Glutamatergic neuron (in vitro differentiated cells): ENCODE measurements around the gene KRT6B. TPM values are rescaled to one million over a fixed set of nuclear protein-coding genes. Genes with fewer than 3 reads are reported as not detected.

Source experiments
- DNase-seq: peaks from one replicate; pipeline ENCODE4 v3.0.0; 2022
- H3K27ac Mint-ChIP-seq: one replicate; pipeline ENCODE4 v1.8.0; 2020; ENCODE audit warnings: mild to moderate bottlenecking, mixed read lengths, inconsistent platforms; ENCODE audit not compliant: unreplicated experiment
- H3K27me3 Mint-ChIP-seq: one replicate; pipeline ENCODE4 v1.8.0; 2020; ENCODE audit warnings: mild to moderate bottlenecking, moderate library complexity, mixed read lengths, inconsistent platforms; ENCODE audit not compliant: unreplicated experiment
- H3K36me3 Mint-ChIP-seq: one replicate; pipeline ENCODE4 v1.8.0; 2020; ENCODE audit warnings: mild to moderate bottlenecking, mixed read lengths, inconsistent platforms; ENCODE audit not compliant: unreplicated experiment
- H3K4me1 Mint-ChIP-seq: one replicate; pipeline ENCODE4 v1.8.0; 2020; ENCODE audit warnings: mild to moderate bottlenecking, low read depth, mixed read lengths, inconsistent platforms; ENCODE audit not compliant: unreplicated experiment
- H3K4me3 Mint-ChIP-seq: one replicate; pipeline ENCODE4 v1.8.0; 2020; ENCODE audit warnings: mild to moderate bottlenecking, mixed read lengths, inconsistent platforms; ENCODE audit not compliant: unreplicated experiment
- H3K9me3 Mint-ChIP-seq: one replicate; pipeline ENCODE4 v1.8.0; 2020; ENCODE audit warnings: mild to moderate bottlenecking, moderate library complexity, mixed read lengths, inconsistent platforms; ENCODE audit not compliant: unreplicated experiment
- total RNA-seq: library from RNA; stranded (reverse); fragmentation: NEBNext Ultra II Directional; extraction: Animal tissue kit (Norgen Biotek cat#: 25700); gene quantifications from one replicate; pipeline ENCODE4 v1.2.1, GENCODE V29; 2021; ENCODE audit not compliant: unreplicated experiment
- TF ChIP-seq, protein P1 (sequence below): fragments of 200-600 bp; sonication (generic); IDR thresholded peaks from one replicate; pipeline ENCODE4 v1.5.0; 2021; ENCODE audit not compliant: partially characterized antibody, unreplicated experiment

Gene KRT6B
- total RNA-seq, 1 donor from 2014 or later: not detected

DNA sequence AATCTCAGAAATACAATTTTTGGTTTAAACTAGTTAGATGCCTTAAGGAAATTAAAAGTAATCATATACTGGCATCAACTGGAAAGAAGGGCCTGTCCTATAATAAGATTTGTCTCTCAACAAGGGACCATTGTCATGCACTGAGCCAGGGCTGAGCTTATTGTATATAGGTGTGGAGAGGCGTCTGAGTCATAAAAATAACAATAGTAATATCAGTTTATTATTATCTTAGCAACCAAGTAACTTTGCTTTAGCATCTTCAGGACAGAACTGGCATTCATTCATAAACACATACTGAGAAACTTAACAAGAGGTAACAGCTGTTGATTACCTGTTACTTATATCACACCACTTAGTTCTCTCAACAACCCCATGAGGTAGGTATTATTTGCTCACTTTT is 24.9 kb downstream of the KRT6B start:
- no peaks in the 10 kb centered on the region for H3K4me1 Mint-ChIP-seq

DNA sequence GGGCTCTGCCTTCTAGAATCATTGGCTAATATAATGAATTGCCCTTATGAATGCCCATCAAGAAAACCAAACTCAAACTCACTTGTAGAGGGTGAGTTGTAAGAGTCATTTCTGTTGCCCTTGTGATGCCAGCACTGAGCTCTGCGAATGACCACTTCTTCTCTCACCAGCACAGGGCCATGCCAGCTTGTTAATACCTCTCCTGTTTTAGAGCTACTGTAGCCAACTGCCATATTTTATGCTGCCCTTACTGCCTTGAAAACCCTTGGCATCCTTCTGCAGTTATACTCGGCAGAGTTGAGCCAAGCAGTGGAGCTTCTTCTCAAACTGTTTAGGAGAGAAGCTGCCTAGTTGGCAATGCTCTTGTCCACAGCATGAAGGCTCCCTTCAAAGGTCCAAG is 25.9 kb downstream of the KRT6B start:
- Mint-ChIP-seq H3K4me1 (no peaks in the 10 kb centered on the region), H3K4me3 (no peak overlapping the region), H3K27ac (no peak overlapping the region), H3K36me3 (no peaks in the 10 kb centered on the region), H3K9me3 (peaks cover 6% of the 10 kb centered on the region), H3K27me3 (peaks cover 2% of the 10 kb centered on the region)
- no peak for DNase-seq
- TF ChIP-seq, protein P1, sequence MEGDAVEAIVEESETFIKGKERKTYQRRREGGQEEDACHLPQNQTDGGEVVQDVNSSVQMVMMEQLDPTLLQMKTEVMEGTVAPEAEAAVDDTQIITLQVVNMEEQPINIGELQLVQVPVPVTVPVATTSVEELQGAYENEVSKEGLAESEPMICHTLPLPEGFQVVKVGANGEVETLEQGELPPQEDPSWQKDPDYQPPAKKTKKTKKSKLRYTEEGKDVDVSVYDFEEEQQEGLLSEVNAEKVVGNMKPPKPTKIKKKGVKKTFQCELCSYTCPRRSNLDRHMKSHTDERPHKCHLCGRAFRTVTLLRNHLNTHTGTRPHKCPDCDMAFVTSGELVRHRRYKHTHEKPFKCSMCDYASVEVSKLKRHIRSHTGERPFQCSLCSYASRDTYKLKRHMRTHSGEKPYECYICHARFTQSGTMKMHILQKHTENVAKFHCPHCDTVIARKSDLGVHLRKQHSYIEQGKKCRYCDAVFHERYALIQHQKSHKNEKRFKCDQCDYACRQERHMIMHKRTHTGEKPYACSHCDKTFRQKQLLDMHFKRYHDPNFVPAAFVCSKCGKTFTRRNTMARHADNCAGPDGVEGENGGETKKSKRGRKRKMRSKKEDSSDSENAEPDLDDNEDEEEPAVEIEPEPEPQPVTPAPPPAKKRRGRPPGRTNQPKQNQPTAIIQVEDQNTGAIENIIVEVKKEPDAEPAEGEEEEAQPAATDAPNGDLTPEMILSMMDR: no peak

More for the DNA sequence above, 24.9 kb downstream of the KRT6B start:
- Mint-ChIP-seq H3K4me3 (no peak overlapping the region), H3K9me3 (peaks cover 6% of the 10 kb centered on the region), H3K27ac (no peak overlapping the region), H3K36me3 (no peaks in the 10 kb centered on the region), H3K27me3 (peaks cover 2% of the 10 kb centered on the region)
- no peak for DNase-seq
- TF ChIP-seq, protein P1: no peak

DNA sequence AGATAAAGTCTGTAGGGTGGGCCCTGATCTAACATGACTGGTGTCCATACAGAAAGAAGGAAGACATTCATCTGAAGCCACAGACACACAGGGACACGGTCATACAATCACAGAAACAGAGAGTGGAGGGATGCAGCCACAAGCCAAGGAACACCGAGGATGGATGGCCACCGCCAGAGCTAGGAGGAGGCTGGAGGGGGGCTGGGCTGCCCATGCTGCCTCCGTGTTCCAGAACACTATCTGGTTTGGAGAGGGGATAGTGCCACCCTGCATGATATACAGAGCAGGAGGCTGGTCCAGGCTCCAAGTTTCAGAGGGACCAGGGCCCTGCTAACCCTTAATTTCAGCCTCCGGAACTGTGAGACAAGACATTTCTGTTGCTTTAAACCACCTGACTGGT is 26.5 kb downstream of the KRT6B start:
- no peaks in the 10 kb centered on the region for H3K36me3 Mint-ChIP-seq
- no peaks in the 10 kb centered on the region for H3K4me1 Mint-ChIP-seq
- H3K4me3 Mint-ChIP-seq: no peak overlapping the region
- H3K9me3 Mint-ChIP-seq: peaks cover 6% of the 10 kb centered on the region
- H3K27me3 Mint-ChIP-seq: peaks cover 2% of the 10 kb centered on the region
- DNase-seq: no peak
- no peak overlapping the region for H3K27ac Mint-ChIP-seq
- TF ChIP-seq, protein P1: no peak

DNA sequence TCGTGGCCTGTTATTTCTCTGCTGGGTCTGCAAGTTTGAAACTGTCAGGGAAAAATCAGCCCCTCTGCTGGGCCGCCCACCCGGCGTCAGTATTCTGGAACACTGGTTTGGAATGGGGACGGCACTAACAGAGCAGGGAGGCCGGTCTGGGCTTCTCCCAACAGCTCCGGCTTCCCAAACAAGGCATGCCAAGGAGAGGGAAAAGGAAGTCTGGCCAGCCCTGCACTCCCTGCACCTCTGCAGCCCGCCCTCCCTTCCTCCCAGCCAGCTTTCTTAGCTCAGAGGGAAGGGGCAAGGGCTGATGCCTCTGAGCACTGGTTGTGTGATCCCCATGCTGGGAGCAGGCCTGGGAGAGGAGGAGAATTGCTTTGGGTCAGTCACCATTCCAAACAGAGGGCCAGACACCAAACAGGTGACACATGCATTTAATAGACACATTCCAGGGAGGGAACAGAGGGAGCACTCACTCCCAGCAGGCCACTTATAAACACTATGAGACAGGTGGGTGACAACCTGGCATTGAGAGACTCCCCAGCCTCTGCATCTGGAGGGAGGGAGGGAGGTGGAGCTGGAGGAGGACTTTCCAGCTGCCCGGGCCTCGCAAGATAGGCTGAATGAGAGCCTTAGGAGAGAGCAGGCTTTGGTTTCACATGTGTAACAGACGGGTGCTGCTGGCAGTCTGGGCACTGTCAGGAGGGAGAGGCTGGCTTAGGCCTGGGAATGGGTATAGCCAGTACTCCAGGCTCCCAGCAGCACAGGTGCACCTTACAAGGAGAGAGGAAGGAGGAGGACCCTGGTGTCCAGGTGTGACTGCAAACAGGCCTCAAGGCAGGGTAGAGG is 28.1 kb downstream of the KRT6B start:
- H3K9me3 Mint-ChIP-seq: peaks cover 6% of the 10 kb centered on the region
- H3K4me1 Mint-ChIP-seq: no peaks in the 10 kb centered on the region
- TF ChIP-seq, protein P1: no peak
- H3K36me3 Mint-ChIP-seq: no peaks in the 10 kb centered on the region
- H3K4me3 Mint-ChIP-seq: no peak overlapping the region
- H3K27ac Mint-ChIP-seq: no peak overlapping the region
- peaks cover 2% of the 10 kb centered on the region for H3K27me3 Mint-ChIP-seq
- DNase-seq: no peak

DNA sequence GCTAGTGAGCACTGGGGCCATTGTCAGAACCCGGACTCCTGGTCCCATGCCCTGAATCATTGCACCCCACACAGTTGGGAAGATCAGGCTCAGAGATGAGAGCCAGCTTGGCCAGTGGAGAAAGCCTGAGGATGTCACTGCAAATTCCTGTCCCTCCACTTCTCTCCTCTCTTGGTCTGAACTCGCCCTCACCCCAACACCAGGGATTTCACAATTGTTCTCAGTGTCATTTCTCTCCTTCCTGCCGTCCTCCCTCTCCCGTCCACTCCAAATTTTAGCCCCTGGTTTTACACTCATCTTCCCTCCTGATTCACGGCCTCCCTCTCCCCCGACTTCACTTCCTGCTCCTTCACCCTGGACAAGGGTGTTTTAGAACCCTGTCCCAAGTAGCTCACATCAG is 28.9 kb downstream of the KRT6B start:
- no peaks in the 10 kb centered on the region for H3K36me3 Mint-ChIP-seq

More for the DNA sequence above, 28.9 kb downstream of the KRT6B start:
- Mint-ChIP-seq H3K9me3 (peaks cover 6% of the 10 kb centered on the region), H3K27ac (no peak overlapping the region), H3K27me3 (peaks cover 3% of the 10 kb centered on the region), H3K4me3 (no peak overlapping the region), H3K4me1 (no peaks in the 10 kb centered on the region)
- no peak for DNase-seq
- TF ChIP-seq, protein P1: no peak
